Measurements from ENCODE around the gene NACA2. TPM values are rescaled to one million over a fixed set of nuclear protein-coding genes. Genes with fewer than 3 reads are reported as not detected.
A peak's percentile ranks its signal among the peaks of the same experiment; 100 is the strongest.

Gene NACA2
- total RNA-seq, 1 donor from 2014 or later: not detected

DNA sequence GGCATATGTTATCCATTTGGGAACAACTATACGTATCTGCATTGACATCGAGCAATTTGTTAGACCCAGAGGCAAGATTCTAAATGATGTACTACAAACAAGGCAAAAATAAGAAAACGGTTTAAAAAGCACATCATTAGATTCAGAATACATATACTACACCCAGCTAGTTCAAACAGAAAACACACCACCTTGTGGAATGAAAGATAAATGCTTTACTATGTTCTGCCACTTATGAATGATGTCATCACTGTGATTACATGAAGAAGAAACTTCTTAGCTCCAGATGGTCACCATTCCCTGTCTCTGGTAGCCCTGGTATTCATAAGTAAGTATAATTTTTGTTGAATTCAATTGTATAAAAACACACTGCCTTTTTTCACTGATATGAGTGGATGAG, 7.8 kb downstream of the NACA2 start:
- Mint-ChIP-seq H3K36me3 (no peaks in the 10 kb centered on the region), H3K9me3 (no peaks in the 10 kb centered on the region), H3K27ac (no peak overlapping the region), H3K4me3 (no peak overlapping the region), H3K4me1 (ENCODE audit: unreplicated experiment) (peaks cover 22% of the 10 kb centered on the region), H3K27me3 (peaks cover 14% of the 10 kb centered on the region)
- DNase-seq (ENCODE audit: extremely low spot score, unreplicated experiment): no peak
- TF ChIP-seq, protein P1, sequence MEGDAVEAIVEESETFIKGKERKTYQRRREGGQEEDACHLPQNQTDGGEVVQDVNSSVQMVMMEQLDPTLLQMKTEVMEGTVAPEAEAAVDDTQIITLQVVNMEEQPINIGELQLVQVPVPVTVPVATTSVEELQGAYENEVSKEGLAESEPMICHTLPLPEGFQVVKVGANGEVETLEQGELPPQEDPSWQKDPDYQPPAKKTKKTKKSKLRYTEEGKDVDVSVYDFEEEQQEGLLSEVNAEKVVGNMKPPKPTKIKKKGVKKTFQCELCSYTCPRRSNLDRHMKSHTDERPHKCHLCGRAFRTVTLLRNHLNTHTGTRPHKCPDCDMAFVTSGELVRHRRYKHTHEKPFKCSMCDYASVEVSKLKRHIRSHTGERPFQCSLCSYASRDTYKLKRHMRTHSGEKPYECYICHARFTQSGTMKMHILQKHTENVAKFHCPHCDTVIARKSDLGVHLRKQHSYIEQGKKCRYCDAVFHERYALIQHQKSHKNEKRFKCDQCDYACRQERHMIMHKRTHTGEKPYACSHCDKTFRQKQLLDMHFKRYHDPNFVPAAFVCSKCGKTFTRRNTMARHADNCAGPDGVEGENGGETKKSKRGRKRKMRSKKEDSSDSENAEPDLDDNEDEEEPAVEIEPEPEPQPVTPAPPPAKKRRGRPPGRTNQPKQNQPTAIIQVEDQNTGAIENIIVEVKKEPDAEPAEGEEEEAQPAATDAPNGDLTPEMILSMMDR (conservative IDR thresholded peaks at IDR 0.05): peak; percentile 63

DNA sequence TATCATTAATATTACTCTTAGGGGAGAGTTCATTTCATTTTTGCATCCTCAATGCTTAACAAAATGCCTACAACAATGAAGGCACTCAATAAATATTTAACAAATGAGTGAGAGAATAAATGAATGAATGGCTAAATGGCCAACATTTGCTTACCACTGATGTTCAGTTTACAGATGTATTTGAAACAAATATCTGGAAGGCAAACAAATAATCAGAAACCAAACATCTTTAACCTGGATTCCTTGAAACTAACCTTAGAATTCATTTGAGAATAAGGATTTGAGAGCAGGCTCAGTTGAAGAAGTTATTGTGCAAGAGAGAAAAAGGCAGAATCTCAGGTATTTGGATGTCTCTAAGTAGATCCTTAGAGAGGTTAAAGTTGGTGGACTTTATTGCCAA, 8.4 kb downstream of the NACA2 start:
- Mint-ChIP-seq H3K27ac (no peak overlapping the region), H3K27me3 (peaks cover 11% of the 10 kb centered on the region), H3K36me3 (no peaks in the 10 kb centered on the region), H3K9me3 (no peaks in the 10 kb centered on the region), H3K4me3 (no peak overlapping the region), H3K4me1 (ENCODE audit: unreplicated experiment) (peaks cover 22% of the 10 kb centered on the region)
- TF ChIP-seq, protein P1 (conservative IDR thresholded peaks at IDR 0.05): no peak
- no peak for DNase-seq (ENCODE audit: extremely low spot score, unreplicated experiment)

DNA sequence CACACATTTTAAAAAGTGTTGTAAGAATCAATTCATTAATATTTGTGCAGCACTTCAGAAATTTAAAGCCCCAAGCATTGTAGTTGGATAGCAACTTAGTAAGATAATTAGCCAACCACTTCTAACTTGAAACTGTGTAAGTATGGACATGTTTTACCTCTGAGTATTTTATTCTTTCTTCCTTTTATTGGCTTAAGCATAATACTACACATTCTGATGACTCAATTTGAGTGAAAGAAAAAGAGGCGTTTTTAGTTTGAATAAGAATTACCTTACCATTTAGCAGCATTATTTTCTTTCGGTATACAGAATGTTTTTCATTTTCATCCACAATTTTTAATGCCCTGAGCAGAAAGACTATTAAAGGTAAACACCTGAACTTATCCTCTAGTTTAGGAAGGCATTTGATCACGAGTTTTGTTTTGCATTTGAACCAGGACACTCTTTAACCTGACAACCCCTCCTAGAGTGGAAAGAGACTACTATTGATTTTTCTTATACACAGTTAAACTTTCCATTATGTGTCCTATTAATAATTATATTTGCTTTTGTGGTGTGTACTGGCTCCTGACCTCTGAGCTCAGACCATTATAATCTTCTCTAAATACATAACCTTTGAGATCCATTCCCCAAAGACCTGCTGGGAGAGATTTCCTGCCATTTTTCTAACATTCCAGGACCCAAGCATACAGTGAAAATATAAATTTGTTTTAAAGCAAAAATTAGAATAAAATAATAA, 9.2 kb downstream of the NACA2 start:
- no peaks in the 10 kb centered on the region for H3K36me3 Mint-ChIP-seq

DNA sequence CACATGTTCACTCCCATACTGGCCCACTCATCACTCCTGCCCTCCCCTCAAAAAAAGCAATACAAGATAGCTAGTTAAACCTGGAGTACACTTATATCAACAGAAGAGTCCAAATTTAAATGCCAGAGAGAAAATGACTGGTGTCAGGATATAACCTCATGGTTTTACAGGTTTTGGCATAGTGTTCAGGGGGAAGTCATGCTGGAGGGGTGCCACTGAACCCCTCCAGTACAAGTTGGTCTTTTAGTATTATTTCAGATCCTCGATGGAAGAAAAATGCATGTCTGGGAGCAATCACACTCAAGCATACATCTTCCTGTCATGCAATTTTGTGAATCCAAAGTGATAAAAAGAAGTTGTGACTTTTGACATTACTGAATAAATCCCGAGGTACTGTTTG, 10.5 kb downstream of the NACA2 start:
- Mint-ChIP-seq H3K9me3 (no peaks in the 10 kb centered on the region), H3K4me3 (no peak overlapping the region), H3K4me1 (ENCODE audit: unreplicated experiment) (peaks cover 22% of the 10 kb centered on the region), H3K36me3 (no peaks in the 10 kb centered on the region), H3K27me3 (peaks cover 11% of the 10 kb centered on the region), H3K27ac (no peak overlapping the region)
- TF ChIP-seq, protein P1 (conservative IDR thresholded peaks at IDR 0.05): no peak
- DNase-seq (ENCODE audit: extremely low spot score, unreplicated experiment): no peak

More for the DNA sequence above, 9.2 kb downstream of the NACA2 start:
- H3K9me3 Mint-ChIP-seq: no peaks in the 10 kb centered on the region
- H3K27me3 Mint-ChIP-seq: peaks cover 11% of the 10 kb centered on the region
- TF ChIP-seq, protein P1 (conservative IDR thresholded peaks at IDR 0.05): no peak
- H3K4me1 Mint-ChIP-seq (ENCODE audit: unreplicated experiment): peaks cover 22% of the 10 kb centered on the region
- no peak for DNase-seq (ENCODE audit: extremely low spot score, unreplicated experiment)
- H3K4me3 Mint-ChIP-seq: no peak overlapping the region
- no peak overlapping the region for H3K27ac Mint-ChIP-seq

DNA sequence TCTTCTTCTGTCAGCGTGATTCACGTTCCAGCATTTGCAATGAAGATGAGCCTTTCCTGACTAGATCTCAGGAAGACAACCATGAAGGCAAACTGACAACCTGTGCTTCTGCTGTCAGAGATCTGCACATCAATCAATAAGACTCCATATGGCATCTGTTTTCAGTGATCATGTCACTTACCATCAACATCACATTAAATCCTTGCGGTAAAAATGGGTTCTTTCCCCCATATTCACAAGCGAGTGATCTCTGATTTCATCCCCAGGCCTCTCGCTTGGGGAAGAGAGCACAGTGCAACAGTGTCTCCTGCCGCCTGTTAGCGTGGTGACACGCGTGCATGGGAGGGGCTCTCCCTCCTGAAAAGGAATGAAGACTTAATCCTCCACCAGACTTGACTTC, 11.1 kb downstream of the NACA2 start:
- Mint-ChIP-seq H3K4me3 (no peak overlapping the region), H3K36me3 (no peaks in the 10 kb centered on the region), H3K4me1 (ENCODE audit: unreplicated experiment) (peaks cover 24% of the 10 kb centered on the region), H3K27ac (no peak overlapping the region), H3K27me3 (peaks cover 11% of the 10 kb centered on the region), H3K9me3 (no peaks in the 10 kb centered on the region)
- TF ChIP-seq, protein P1 (conservative IDR thresholded peaks at IDR 0.05): no peak
- no peak for DNase-seq (ENCODE audit: extremely low spot score, unreplicated experiment)

Measured in type B pancreatic cell (in vitro differentiated cells).